ENCODE results near the gene BBX. TPM values are rescaled to one million over a fixed set of nuclear protein-coding genes. Genes with fewer than 3 reads are reported as not detected.

The BBX gene
- total RNA-seq, 1 donor from 2014 or later = 45.1 TPM

DNA sequence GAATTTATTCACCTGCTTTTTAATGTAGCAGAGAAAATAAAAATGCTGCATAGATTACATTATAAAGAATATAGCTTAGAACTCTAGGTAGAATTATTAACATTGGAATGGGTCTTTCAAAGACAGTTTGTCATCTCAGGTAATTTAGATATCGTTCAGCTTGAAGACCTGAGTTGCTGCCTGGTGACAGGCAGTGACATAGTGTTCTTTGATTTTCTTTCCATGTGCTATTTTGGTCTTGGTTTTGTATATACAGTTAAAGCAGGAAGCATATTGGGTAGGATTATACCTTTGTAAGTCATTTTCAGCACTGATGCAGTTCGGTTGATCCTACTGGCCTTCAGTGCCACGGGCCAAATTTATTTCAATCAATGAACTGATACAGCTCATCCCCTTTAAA, 98.7 kb downstream of the BBX start:
- intact Hi-C loops (cut with micrococcal nuclease) = no loop called here
- Mint-ChIP-seq H3K27ac (no peak overlapping the region), H3K9me3 (no peaks in the 10 kb centered on the region), H3K36me3 (ENCODE audit: low read depth) (no peaks in the 10 kb centered on the region), H3K4me3 (no peak overlapping the region), H3K4me1 (ENCODE audit: low read depth) (peaks cover 19% of the 10 kb centered on the region), H3K27me3 (ENCODE audit: insufficient read depth) (no peaks in the 10 kb centered on the region)
- DNase-seq (ENCODE audit: low spot score) = no peak

DNA sequence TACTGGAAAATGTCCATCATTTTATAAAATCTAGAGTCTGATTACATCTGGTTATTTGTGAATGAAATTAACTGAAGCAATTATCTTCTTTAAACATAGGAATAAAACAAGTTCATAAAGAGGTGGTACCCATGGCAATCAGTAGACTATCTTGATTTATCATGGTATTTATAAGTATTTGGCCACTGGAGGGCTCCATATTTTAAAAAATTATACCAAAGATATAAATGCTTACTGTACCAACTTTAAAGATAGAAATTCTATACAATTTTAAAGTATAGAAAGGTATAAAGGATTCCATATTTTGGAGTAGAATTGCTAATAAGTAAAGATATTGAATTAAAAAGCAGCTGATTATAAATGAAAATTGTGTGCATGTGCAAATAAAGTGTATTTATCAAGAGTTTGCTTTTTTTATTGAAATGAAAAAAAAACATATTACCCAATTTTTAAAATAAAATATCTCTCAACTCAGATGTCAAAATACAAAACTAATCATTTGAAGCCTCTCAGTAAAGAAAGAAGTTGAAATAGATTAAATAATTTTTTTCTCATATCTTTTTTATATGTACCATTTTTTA, 105.3 kb downstream of the BBX start:
- intact Hi-C loops (cut with micrococcal nuclease) = no loop called here
- DNase-seq (ENCODE audit: low spot score) = no peak

GRCh38 chr3:107629566-107629965, 106.8 kb downstream of the BBX start:
- no peaks in the 10 kb centered on the region for H3K9me3 Mint-ChIP-seq
- H3K4me1 Mint-ChIP-seq (ENCODE audit: low read depth) = peaks cover 22% of the 10 kb centered on the region
- DNase-seq (ENCODE audit: low spot score) = no peak
- intact Hi-C loops (cut with micrococcal nuclease) = no loop called here
- no peak overlapping the region for H3K27ac Mint-ChIP-seq
- H3K36me3 Mint-ChIP-seq (ENCODE audit: low read depth) = no peaks in the 10 kb centered on the region
- no peaks in the 10 kb centered on the region for H3K27me3 Mint-ChIP-seq (ENCODE audit: insufficient read depth)
- H3K4me3 Mint-ChIP-seq = no peak overlapping the region

More for the DNA sequence above, 105.3 kb downstream of the BBX start:
- H3K9me3 Mint-ChIP-seq = no peaks in the 10 kb centered on the region
- no peak overlapping the region for H3K27ac Mint-ChIP-seq
- H3K4me3 Mint-ChIP-seq = no peak overlapping the region
- H3K4me1 Mint-ChIP-seq (ENCODE audit: low read depth) = peaks cover 12% of the 10 kb centered on the region
- no peaks in the 10 kb centered on the region for H3K27me3 Mint-ChIP-seq (ENCODE audit: insufficient read depth)
- no peaks in the 10 kb centered on the region for H3K36me3 Mint-ChIP-seq (ENCODE audit: low read depth)

DNA sequence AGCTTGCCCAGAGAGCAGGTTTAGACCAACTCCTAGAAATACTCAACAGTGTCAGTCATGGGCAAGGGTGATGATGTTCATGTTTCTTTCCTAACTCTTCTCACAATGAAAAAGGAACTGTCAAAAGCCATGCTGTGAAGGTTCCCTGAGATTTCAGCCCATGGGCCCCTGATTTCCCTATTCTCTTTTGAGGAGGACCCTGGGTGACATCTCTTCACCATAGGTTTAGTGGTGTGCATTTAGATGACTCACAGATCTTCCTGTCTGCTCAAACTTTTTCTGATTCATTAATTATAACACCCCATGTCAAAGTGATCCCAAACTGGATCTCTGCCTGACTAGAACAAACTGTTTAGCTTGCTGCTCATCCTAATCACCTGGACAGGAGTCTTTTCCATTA, 108.0 kb downstream of the BBX start:
- Mint-ChIP-seq H3K4me1 (ENCODE audit: low read depth) (peaks cover 22% of the 10 kb centered on the region), H3K27me3 (ENCODE audit: insufficient read depth) (no peaks in the 10 kb centered on the region), H3K9me3 (no peaks in the 10 kb centered on the region), H3K36me3 (ENCODE audit: low read depth) (no peaks in the 10 kb centered on the region), H3K27ac (no peak overlapping the region), H3K4me3 (no peak overlapping the region)
- intact Hi-C loops (cut with micrococcal nuclease) = no loop called here
- DNase-seq (ENCODE audit: low spot score) = no peak

DNA sequence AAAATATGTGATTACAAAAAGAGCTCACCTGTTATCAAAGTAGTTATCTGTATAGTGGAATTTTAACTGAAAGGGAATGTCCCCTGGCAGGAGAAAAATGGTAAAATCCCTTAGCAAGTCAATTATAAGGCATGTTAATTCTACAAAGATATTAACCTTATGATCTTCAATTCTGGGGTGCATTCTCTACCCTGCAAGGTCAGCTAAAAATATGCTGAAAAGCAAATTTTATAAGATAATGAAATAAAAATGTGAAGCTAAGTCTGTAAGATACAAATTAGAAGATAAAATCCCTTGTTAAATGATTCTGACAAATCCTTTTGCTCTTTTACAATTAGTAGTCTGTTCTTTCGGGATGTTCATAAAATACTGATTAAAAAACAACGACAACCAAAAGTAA, 109.8 kb downstream of the BBX start:
- Mint-ChIP-seq H3K9me3 (no peaks in the 10 kb centered on the region), H3K4me3 (no peak overlapping the region), H3K27ac (no peak overlapping the region), H3K4me1 (ENCODE audit: low read depth) (peaks cover 22% of the 10 kb centered on the region), H3K27me3 (ENCODE audit: insufficient read depth) (no peaks in the 10 kb centered on the region), H3K36me3 (ENCODE audit: low read depth) (no peaks in the 10 kb centered on the region)
- DNase-seq (ENCODE audit: low spot score) = no peak
- intact Hi-C loops (cut with micrococcal nuclease) = no loop called here

DNA sequence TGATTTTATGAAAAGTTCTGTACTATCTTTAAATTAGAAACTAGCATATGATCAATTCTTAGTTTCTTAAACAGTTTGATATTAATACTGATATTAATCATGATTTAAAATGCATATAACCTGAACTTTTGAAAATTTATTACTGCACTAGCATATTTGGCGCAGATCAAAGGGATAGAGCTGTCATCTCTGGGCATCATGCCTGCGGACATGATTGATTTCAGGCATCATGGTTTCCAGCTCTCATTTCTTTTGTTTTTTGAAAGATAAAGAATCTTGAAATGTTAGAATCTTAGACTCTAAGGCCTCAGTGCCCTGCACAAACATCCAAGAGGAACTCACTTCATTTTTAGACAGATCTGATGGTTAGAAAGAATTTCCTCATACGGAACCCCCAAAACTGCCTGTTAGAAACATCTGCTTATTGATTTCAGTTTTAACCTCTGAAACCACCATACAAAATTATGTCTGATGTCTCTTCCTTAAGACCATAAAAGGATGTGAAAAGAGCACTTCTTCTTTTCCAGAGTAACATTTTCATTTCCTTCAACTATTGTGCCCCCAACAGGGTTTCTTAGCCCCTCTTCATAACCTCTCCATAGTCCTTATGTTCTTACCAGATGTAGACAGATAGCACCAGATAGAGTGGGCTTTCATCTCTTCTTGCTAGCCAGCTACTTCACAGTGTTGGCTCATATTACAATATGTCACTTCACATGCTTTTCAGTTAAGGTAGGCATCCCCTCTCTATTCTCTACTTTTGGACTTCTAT, 110.8 kb downstream of the BBX start:
- intact Hi-C loops (cut with micrococcal nuclease) = no loop called here
- H3K4me1 Mint-ChIP-seq (ENCODE audit: low read depth) = peaks cover 22% of the 10 kb centered on the region
- no peaks in the 10 kb centered on the region for H3K27me3 Mint-ChIP-seq (ENCODE audit: insufficient read depth)
- no peak overlapping the region for H3K4me3 Mint-ChIP-seq
- H3K36me3 Mint-ChIP-seq (ENCODE audit: low read depth) = no peaks in the 10 kb centered on the region
- H3K9me3 Mint-ChIP-seq = no peaks in the 10 kb centered on the region
- H3K27ac Mint-ChIP-seq = no peak overlapping the region
- DNase-seq (ENCODE audit: low spot score) = no peak

DNA sequence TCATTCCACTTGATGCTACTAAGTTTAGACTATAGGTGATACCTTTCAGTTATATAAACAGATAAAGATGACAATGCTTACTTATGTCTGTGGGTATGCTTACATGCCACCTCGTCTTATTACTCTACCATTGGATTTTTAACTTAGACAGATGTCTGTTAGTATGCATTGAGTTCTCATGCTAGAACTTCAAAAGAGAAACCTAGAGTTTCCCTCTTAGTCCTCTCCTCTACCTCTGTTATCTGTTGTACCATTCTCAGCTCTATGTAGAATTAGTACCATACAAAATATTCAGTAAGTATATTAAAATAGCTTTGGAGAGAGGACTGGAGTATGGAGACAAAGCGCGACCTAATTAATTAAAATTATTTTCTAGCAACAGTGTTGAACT, 111.3 kb downstream of the BBX start:
- Mint-ChIP-seq H3K4me3 (no peak overlapping the region), H3K36me3 (ENCODE audit: low read depth) (no peaks in the 10 kb centered on the region), H3K27ac (no peak overlapping the region), H3K4me1 (ENCODE audit: low read depth) (peaks cover 22% of the 10 kb centered on the region), H3K27me3 (ENCODE audit: insufficient read depth) (no peaks in the 10 kb centered on the region), H3K9me3 (no peaks in the 10 kb centered on the region)
- no peak for DNase-seq (ENCODE audit: low spot score)
- intact Hi-C loops (cut with micrococcal nuclease) = no loop called here

GRCh38 chr3:107637416-107638183, 114.8 kb downstream of the BBX start:
- Mint-ChIP-seq H3K27me3 (ENCODE audit: insufficient read depth) (no peaks in the 10 kb centered on the region), H3K27ac (no peak overlapping the region), H3K36me3 (ENCODE audit: low read depth) (no peaks in the 10 kb centered on the region), H3K9me3 (no peaks in the 10 kb centered on the region), H3K4me3 (no peak overlapping the region), H3K4me1 (ENCODE audit: low read depth) (peaks cover 10% of the 10 kb centered on the region)
- intact Hi-C loops (cut with micrococcal nuclease) = no loop called here
- DNase-seq (ENCODE audit: low spot score) = no peak

DNA sequence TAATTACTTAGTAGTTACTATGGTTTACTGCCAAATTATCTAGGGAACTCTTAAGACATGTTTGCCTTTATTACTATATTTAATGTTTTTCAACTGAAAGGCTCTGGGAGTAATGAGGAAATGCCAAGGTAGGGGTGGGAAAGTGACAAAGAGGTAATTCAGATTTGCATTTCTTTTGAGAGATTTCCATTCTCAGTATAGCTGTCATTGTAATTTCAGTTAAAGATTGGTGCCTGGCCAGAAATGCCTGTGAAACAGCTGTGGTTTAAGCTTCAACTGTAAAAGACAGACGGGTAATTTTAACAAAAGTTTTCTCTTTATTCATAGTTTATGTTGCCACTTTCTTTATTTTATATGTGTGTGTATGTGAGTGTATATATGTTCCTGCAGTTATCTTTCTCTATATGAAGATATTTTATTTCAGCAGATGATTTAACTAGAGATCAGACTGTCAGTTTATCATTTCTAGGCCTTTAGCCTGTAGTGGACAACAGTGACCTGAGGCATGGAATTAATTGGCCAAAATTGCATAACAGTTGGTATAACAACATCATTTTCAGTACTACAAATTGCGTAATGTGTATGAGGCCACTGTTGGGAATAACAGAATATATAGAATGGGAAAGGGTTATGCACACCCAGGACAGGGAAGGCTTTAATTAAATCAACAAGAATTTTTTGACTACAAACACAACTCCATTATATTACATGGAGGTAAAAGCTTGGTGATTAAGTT, 119.0 kb downstream of the BBX start:
- DNase-seq (ENCODE audit: low spot score) = no peak
- Mint-ChIP-seq H3K36me3 (ENCODE audit: low read depth) (peaks cover 3% of the 10 kb centered on the region), H3K27me3 (ENCODE audit: insufficient read depth) (no peaks in the 10 kb centered on the region), H3K27ac (no peak overlapping the region), H3K9me3 (no peaks in the 10 kb centered on the region), H3K4me1 (ENCODE audit: low read depth) (no peaks in the 10 kb centered on the region), H3K4me3 (no peak overlapping the region)
- intact Hi-C loops (cut with micrococcal nuclease) = no loop called here

GRCh38 chr3:107643038-107643883, 120.5 kb downstream of the BBX start:
- H3K9me3 Mint-ChIP-seq = no peaks in the 10 kb centered on the region
- no peak overlapping the region for H3K27ac Mint-ChIP-seq
- no peak for DNase-seq (ENCODE audit: low spot score)
- no peak overlapping the region for H3K4me3 Mint-ChIP-seq
- no peaks in the 10 kb centered on the region for H3K27me3 Mint-ChIP-seq (ENCODE audit: insufficient read depth)
- no peaks in the 10 kb centered on the region for H3K4me1 Mint-ChIP-seq (ENCODE audit: low read depth)
- H3K36me3 Mint-ChIP-seq (ENCODE audit: low read depth) = peaks cover 3% of the 10 kb centered on the region
- intact Hi-C loops (cut with micrococcal nuclease) = no loop called here

DNA sequence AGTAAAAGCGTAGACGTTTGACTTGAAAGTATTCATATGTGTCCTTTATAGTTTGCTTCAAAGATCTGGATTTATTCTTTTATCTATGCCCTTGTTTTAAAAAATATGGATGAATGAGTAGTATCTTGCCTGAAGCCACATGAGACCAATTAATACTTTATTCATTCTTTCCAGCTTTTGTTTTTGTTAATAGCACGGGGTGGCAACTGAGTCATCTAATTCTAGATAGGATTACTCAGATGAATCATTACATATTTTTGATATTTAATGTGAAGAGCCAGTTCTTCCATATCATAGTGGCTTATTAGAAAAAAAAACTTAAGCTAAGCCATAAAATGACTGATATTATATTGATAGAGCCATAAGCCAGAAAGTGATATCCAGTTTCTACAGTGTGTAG, 121.9 kb downstream of the BBX start:
- Mint-ChIP-seq H3K4me1 (ENCODE audit: low read depth) (no peaks in the 10 kb centered on the region), H3K36me3 (ENCODE audit: low read depth) (peaks cover 11% of the 10 kb centered on the region), H3K27me3 (ENCODE audit: insufficient read depth) (no peaks in the 10 kb centered on the region), H3K27ac (no peak overlapping the region), H3K9me3 (no peaks in the 10 kb centered on the region), H3K4me3 (no peak overlapping the region)
- intact Hi-C loops (cut with micrococcal nuclease) = no loop called here
- DNase-seq (ENCODE audit: low spot score) = no peak

- Mint-ChIP-seq H3K27ac (no peak overlapping the region), H3K9me3 (no peaks in the 10 kb centered on the region), H3K4me1 (ENCODE audit: low read depth) (peaks cover 16% of the 10 kb centered on the region), H3K4me3 (no peak overlapping the region), H3K36me3 (ENCODE audit: low read depth) (peaks cover 11% of the 10 kb centered on the region), H3K27me3 (ENCODE audit: insufficient read depth) (no peaks in the 10 kb centered on the region)
- DNase-seq (ENCODE audit: low spot score) = no peak
- intact Hi-C loops (cut with micrococcal nuclease) = no loop called here
These were observed 128.0 kb downstream of the BBX start for GRCh38 chr3:107650788-107651187.
